Measurements from ENCODE around the gene RPS6KA1.
"Not testable (repeated sequence)": the region's sequence is repeated elsewhere in the genome, so short reads cannot be mapped to it uniquely, and the experiment has no call there.

RPS6KA1 gene

GRCh38 chr1:26585471-26585870 is 55.9 kb downstream of the RPS6KA1 start:
- WGBS, 2 experiments = 85 to 91% methylated on average over 6 of the region's 6 CpGs
- H3K27ac ChIP-seq (ENCODE audit: insufficient read depth, low read depth, low read length, poor library complexity, severe bottlenecking) = no peak overlapping the region
- H3K9me3 ChIP-seq (ENCODE audit: control insufficient read depth, low read length) = peaks cover 4% of the 10 kb centered on the region
- no peaks in the 10 kb centered on the region for H3K27me3 ChIP-seq (ENCODE audit: control insufficient read depth, insufficient read depth, low read length, poor library complexity, severe bottlenecking)
- no peak overlapping the region for H3K4me3 ChIP-seq (ENCODE audit: insufficient read depth, low read depth, low read length)
- no peaks in the 10 kb centered on the region for H3K4me1 ChIP-seq (ENCODE audit: control insufficient read depth, insufficient read depth, low read length)
- no peaks in the 10 kb centered on the region for H3K36me3 ChIP-seq (ENCODE audit: control insufficient read depth, insufficient read depth, low read length)

DNA sequence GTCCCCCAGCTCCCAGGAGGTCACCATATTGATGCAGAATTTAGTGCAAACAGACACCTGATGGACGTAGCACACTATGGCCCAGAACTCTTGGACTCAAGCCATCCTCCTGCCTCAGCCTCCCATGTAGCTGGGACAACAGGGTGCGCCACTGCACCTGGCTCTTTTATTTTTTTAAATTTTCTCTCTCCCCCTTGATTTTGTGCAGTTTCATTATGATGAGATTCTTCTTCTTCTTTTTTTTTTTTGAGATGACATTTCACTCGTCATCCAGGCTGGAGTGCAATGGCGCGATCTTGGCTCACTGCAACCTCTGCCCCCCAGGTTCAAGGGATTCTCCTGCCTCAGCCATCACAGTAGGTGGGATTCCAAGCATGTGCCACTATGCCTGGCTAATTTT is 63.8 kb downstream of the RPS6KA1 start:
- no peaks in the 10 kb centered on the region for H3K27me3 ChIP-seq (ENCODE audit: control insufficient read depth, insufficient read depth, low read length, poor library complexity, severe bottlenecking)
- peaks cover 4% of the 10 kb centered on the region for H3K9me3 ChIP-seq (ENCODE audit: control insufficient read depth, low read length)
- H3K36me3 ChIP-seq (ENCODE audit: control insufficient read depth, insufficient read depth, low read length) = no peaks in the 10 kb centered on the region
- H3K4me1 ChIP-seq (ENCODE audit: control insufficient read depth, insufficient read depth, low read length) = no peaks in the 10 kb centered on the region
- 93 to 96% methylated on average over 5 of the region's 5 CpGs for WGBS, 2 experiments
- H3K27ac ChIP-seq (ENCODE audit: insufficient read depth, low read depth, low read length, poor library complexity, severe bottlenecking) = no peak overlapping the region
- no peak overlapping the region for H3K4me3 ChIP-seq (ENCODE audit: insufficient read depth, low read depth, low read length)

DNA sequence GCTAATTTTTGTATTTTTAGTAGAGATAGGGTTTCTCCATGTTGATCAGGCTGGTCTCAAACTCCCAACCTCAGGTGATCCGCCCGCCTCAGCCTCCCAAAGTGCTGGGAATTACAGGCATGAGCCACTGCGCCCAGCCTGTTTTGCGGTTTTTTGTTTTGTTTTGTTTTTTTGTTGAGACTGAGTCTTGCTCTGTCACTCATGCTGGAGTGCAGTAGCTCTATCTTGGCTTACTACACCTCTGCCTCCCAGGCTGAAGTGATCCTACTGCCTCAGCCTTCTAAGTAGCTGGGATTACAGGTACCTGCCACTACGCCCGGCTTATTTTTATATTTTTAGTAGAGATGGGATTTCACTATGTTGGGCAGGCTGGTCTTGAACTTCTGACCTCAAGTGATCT is 65.0 kb downstream of the RPS6KA1 start:
- H3K27ac ChIP-seq (ENCODE audit: insufficient read depth, low read depth, low read length, poor library complexity, severe bottlenecking); H3K9me3 ChIP-seq (ENCODE audit: control insufficient read depth, low read length); H3K4me3 ChIP-seq (ENCODE audit: insufficient read depth, low read depth, low read length); H3K4me1 ChIP-seq (ENCODE audit: control insufficient read depth, insufficient read depth, low read length); H3K36me3 ChIP-seq (ENCODE audit: control insufficient read depth, insufficient read depth, low read length); H3K27me3 ChIP-seq (ENCODE audit: control insufficient read depth, insufficient read depth, low read length, poor library complexity, severe bottlenecking): not testable (repeated sequence)
- WGBS, 2 experiments = 90 to 96% methylated on average over 6 of the region's 6 CpGs

- H3K4me1 ChIP-seq (ENCODE audit: control insufficient read depth, insufficient read depth, low read length) = peaks cover 6% of the 10 kb centered on the region
- H3K9me3 ChIP-seq (ENCODE audit: control insufficient read depth, low read length) = no peaks in the 10 kb centered on the region
- no peak overlapping the region for H3K27ac ChIP-seq (ENCODE audit: insufficient read depth, low read depth, low read length, poor library complexity, severe bottlenecking)
- no peaks in the 10 kb centered on the region for H3K36me3 ChIP-seq (ENCODE audit: control insufficient read depth, insufficient read depth, low read length)
- WGBS, 2 experiments = 56 to 71% methylated on average over 1 to 2 of the region's 2 CpGs
- H3K27me3 ChIP-seq (ENCODE audit: control insufficient read depth, insufficient read depth, low read length, poor library complexity, severe bottlenecking) = no peaks in the 10 kb centered on the region
- no peak overlapping the region for H3K4me3 ChIP-seq (ENCODE audit: insufficient read depth, low read depth, low read length)
Observed at GRCh38 chr1:26597629-26598039, 68.1 kb downstream of the RPS6KA1 start.

GRCh38 chr1:26598890-26599289 is 69.3 kb downstream of the RPS6KA1 start:
- no peak overlapping the region for H3K27ac ChIP-seq (ENCODE audit: insufficient read depth, low read depth, low read length, poor library complexity, severe bottlenecking)
- H3K27me3 ChIP-seq (ENCODE audit: control insufficient read depth, insufficient read depth, low read length, poor library complexity, severe bottlenecking) = no peaks in the 10 kb centered on the region
- H3K4me3 ChIP-seq (ENCODE audit: insufficient read depth, low read depth, low read length) = no peak overlapping the region
- no peaks in the 10 kb centered on the region for H3K9me3 ChIP-seq (ENCODE audit: control insufficient read depth, low read length)
- H3K4me1 ChIP-seq (ENCODE audit: control insufficient read depth, insufficient read depth, low read length) = peaks cover 16% of the 10 kb centered on the region
- WGBS, 2 experiments = 51 to 53% methylated on average over 3 of the region's 3 CpGs
- no peaks in the 10 kb centered on the region for H3K36me3 ChIP-seq (ENCODE audit: control insufficient read depth, insufficient read depth, low read length)

DNA sequence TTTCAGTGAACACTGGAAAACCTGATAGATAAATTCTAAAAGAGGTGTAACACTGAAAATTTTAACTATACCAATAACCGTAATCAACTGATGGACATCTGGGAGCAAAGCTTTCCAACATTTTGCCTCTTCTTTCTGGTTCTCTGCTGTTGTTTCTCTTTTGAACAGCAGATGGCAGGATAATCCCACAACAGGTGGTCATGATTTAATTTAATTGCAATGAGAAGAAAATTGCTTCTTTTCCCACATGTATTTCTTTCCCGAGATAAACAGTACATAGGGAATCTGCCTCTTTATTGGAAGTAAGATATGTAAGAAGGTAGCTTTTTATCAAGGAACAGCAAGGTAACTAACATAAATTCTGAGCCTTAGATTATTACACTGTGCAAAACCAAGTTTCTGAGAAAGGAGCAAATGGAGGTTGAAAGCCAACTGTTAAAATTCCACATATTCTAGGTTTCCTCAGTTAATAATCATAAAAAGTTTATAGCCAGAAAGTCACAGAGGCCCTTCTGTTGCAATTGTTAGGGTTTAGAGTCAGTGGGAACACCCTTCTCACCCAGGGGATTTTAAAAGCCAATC is 72.9 kb downstream of the RPS6KA1 start:
- no peak overlapping the region for H3K27ac ChIP-seq (ENCODE audit: insufficient read depth, low read depth, low read length, poor library complexity, severe bottlenecking)
- no peaks in the 10 kb centered on the region for H3K9me3 ChIP-seq (ENCODE audit: control insufficient read depth, low read length)
- H3K4me3 ChIP-seq (ENCODE audit: insufficient read depth, low read depth, low read length) = no peak overlapping the region
- no peaks in the 10 kb centered on the region for H3K36me3 ChIP-seq (ENCODE audit: control insufficient read depth, insufficient read depth, low read length)
- peaks cover 22% of the 10 kb centered on the region for H3K4me1 ChIP-seq (ENCODE audit: control insufficient read depth, insufficient read depth, low read length)
- no peaks in the 10 kb centered on the region for H3K27me3 ChIP-seq (ENCODE audit: control insufficient read depth, insufficient read depth, low read length, poor library complexity, severe bottlenecking)
- WGBS, 2 experiments = 62 to 90% methylated on average over 1 to 2 of the region's 2 CpGs

DNA sequence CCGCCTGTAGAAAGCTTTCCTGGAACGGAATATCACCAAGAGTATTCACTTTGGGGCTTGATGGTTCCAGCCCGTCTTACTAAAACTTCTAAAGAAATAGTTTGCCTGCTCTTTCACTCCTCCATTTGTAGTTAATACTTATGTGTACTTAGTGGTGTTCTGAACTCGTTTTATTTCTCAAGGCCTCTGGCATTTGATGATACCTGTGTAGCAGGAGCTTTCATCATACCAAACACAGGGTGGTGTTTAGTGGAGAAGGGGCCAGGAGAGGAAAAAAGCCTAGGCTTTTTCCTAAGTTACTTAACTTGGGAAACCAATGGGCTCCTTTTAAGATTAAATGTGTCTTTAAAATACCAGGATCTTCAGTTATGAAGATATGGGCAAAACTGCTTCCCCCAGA is 74.3 kb downstream of the RPS6KA1 start:
- no peak overlapping the region for H3K27ac ChIP-seq (ENCODE audit: insufficient read depth, low read depth, low read length, poor library complexity, severe bottlenecking)
- 88 to 90% methylated on average over 4 of the region's 4 CpGs for WGBS, 2 experiments
- no peaks in the 10 kb centered on the region for H3K27me3 ChIP-seq (ENCODE audit: control insufficient read depth, insufficient read depth, low read length, poor library complexity, severe bottlenecking)

GRCh38 chr1:26607186-26607585 is 77.6 kb downstream of the RPS6KA1 start:
- Histone ChIP-seq H3K27ac (ENCODE audit: insufficient read depth, low read depth, low read length, poor library complexity, severe bottlenecking) (no peak overlapping the region), H3K4me3 (ENCODE audit: insufficient read depth, low read depth, low read length) (no peak overlapping the region), H3K4me1 (ENCODE audit: control insufficient read depth, insufficient read depth, low read length) (peaks cover 27% of the 10 kb centered on the region), H3K27me3 (ENCODE audit: control insufficient read depth, insufficient read depth, low read length, poor library complexity, severe bottlenecking) (no peaks in the 10 kb centered on the region), H3K9me3 (ENCODE audit: control insufficient read depth, low read length) (no peaks in the 10 kb centered on the region), H3K36me3 (ENCODE audit: control insufficient read depth, insufficient read depth, low read length) (no peaks in the 10 kb centered on the region)
- WGBS, 2 experiments = 93 to 94% methylated on average over 3 of the region's 3 CpGs

More for the DNA sequence above, 74.3 kb downstream of the RPS6KA1 start:
- Histone ChIP-seq H3K4me3 (ENCODE audit: insufficient read depth, low read depth, low read length) (no peak overlapping the region), H3K9me3 (ENCODE audit: control insufficient read depth, low read length) (no peaks in the 10 kb centered on the region), H3K4me1 (ENCODE audit: control insufficient read depth, insufficient read depth, low read length) (peaks cover 20% of the 10 kb centered on the region), H3K36me3 (ENCODE audit: control insufficient read depth, insufficient read depth, low read length) (no peaks in the 10 kb centered on the region)

GRCh38 chr1:26608895-26609294 is 79.3 kb downstream of the RPS6KA1 start:
- Histone ChIP-seq H3K27ac (ENCODE audit: insufficient read depth, low read depth, low read length, poor library complexity, severe bottlenecking) (no peak overlapping the region), H3K36me3 (ENCODE audit: control insufficient read depth, insufficient read depth, low read length) (no peaks in the 10 kb centered on the region), H3K9me3 (ENCODE audit: control insufficient read depth, low read length) (no peaks in the 10 kb centered on the region), H3K27me3 (ENCODE audit: control insufficient read depth, insufficient read depth, low read length, poor library complexity, severe bottlenecking) (no peaks in the 10 kb centered on the region), H3K4me3 (ENCODE audit: insufficient read depth, low read depth, low read length) (no peak overlapping the region), H3K4me1 (ENCODE audit: control insufficient read depth, insufficient read depth, low read length) (peaks cover 16% of the 10 kb centered on the region)
- 94 to 95% methylated on average over 4 of the region's 4 CpGs for WGBS, 2 experiments

DNA sequence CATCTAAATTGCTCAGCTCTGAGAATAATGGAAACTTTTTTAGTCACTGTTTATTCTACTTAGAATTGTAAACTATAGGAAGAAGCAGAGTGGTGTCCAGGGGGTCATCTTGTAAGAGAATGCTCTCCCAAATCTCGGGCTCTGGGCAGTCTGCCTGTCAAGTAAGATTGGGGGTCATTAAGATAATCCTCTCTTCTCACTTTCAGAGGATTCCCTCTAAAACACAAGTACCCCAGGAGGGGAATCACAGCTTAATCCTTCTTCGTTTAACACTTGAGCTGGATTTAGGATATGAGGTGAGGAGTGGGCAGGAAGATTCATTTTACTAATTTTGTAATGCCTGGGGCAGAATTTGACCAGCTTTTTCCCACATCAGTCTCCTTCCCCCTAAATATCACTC is 81.2 kb downstream of the RPS6KA1 start:
- no peaks in the 10 kb centered on the region for H3K9me3 ChIP-seq (ENCODE audit: control insufficient read depth, low read length)
- WGBS, 2 experiments = 31 to 38% methylated on average over 1 of the region's 2 CpGs
- H3K4me3 ChIP-seq (ENCODE audit: insufficient read depth, low read depth, low read length) = no peak overlapping the region
- H3K4me1 ChIP-seq (ENCODE audit: control insufficient read depth, insufficient read depth, low read length) = peaks cover 10% of the 10 kb centered on the region
- no peaks in the 10 kb centered on the region for H3K36me3 ChIP-seq (ENCODE audit: control insufficient read depth, insufficient read depth, low read length)
- H3K27me3 ChIP-seq (ENCODE audit: control insufficient read depth, insufficient read depth, low read length, poor library complexity, severe bottlenecking) = no peaks in the 10 kb centered on the region
- H3K27ac ChIP-seq (ENCODE audit: insufficient read depth, low read depth, low read length, poor library complexity, severe bottlenecking) = no peak overlapping the region

DNA sequence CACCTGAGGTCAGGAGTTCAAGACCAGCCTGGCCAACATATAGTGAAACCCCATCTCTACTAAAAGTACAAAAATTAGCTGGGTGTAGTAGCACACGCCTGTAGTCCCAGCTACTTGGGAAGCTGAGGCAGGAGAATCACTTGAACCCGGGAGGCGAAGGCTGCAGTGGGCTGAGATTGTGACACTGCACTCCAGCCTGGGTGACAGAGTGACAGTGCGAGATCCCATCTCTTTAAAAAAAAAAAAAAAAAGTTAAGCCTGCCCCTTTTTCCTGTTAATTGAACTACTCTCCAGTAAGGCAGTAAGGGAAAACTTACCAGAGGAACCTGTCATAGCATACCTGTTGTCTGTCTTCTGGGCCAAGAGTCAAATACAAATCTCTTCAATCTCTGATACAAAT is 83.1 kb downstream of the RPS6KA1 start:
- H3K36me3 ChIP-seq (ENCODE audit: control insufficient read depth, insufficient read depth, low read length); H3K4me3 ChIP-seq (ENCODE audit: insufficient read depth, low read depth, low read length); H3K27me3 ChIP-seq (ENCODE audit: control insufficient read depth, insufficient read depth, low read length, poor library complexity, severe bottlenecking); H3K27ac ChIP-seq (ENCODE audit: insufficient read depth, low read depth, low read length, poor library complexity, severe bottlenecking); H3K4me1 ChIP-seq (ENCODE audit: control insufficient read depth, insufficient read depth, low read length); H3K9me3 ChIP-seq (ENCODE audit: control insufficient read depth, low read length): not testable (repeated sequence)
- WGBS, 2 experiments = 89 to 94% methylated on average over 4 of the region's 4 CpGs

Measured in ectodermal cell (in vitro differentiated cells).